Endothelial cell of umbilical vein (primary cell): ENCODE measurements around the gene ATP6V1E1. TPM values are rescaled to one million over a fixed set of nuclear protein-coding genes. Genes with fewer than 3 reads are reported as not detected.

ENCODE experiments used
- BruUV-seq: library from RNA; stranded (reverse); fragments of 400-500 nt; replicated peaks from 2 replicates; lab custom pipeline; 2021; lab: Mats Ljungman, UMichigan
- CTCF ChIA-PET: fragments of 300-600, 350-600 bp; sonication (Branson Sonifier 250); formaldehyde crosslinking; loops from one replicate; lab custom pipeline; 2021; ENCODE audit warnings: antibody characterized with exemption, inconsistent platforms; lab: Charles Lee
- POLR2A ChIA-PET: fragments of 300-600, 350-600 bp; sonication (Branson Sonifier 250); formaldehyde crosslinking; loops from one replicate; lab custom pipeline; 2021; ENCODE audit warnings: antibody characterized with exemption, inconsistent platforms; lab: Charles Lee
- DNase-seq: peaks from one replicate; pipeline ENCODE4 v3.0.0-alpha.2; 2011; ENCODE audit warnings: low read depth, low spot score
- FAIRE-seq: peaks from 2 replicates; lab custom pipeline; 2011; peaks lifted over from hg19 to GRCh38; lab: Jason Lieb, UNC
- H2AFZ ChIP-seq: 2 replicates; pipeline ENCODE4 v1.6.0; 2012; ENCODE audit warnings: low read depth, low read length, control low read depth, inconsistent platforms
- H3K27ac ChIP-seq: 2 replicates; pipeline ENCODE4 v1.5.1; 2011; ENCODE audit warnings: low read depth, mild to moderate bottlenecking, control low read depth, low read length, moderate library complexity; ENCODE audit not compliant: insufficient read depth
- H3K27me3 ChIP-seq, 2 experiments: 2 replicates each; pipeline versions ENCODE4 v1.6.0 to v1.6.1; 2011; ENCODE audit warnings: low read length in 2 of 2, mixed read lengths in 1 of 2; ENCODE audit not compliant: control insufficient read depth in 2 of 2, insufficient read depth in 2 of 2
- H3K36me3 ChIP-seq, 2 experiments: 2 replicates in 1 of 2; 3 replicates in 1 of 2; pipeline ENCODE4 v1.5.1; 2011; ENCODE audit warnings: low read length in 2 of 2, mild to moderate bottlenecking in 1 of 2, moderate library complexity in 1 of 2; ENCODE audit not compliant: control insufficient read depth in 2 of 2, insufficient read depth in 2 of 2; ENCODE audit errors: extremely low read depth in 1 of 2
- H3K4me1 ChIP-seq: 3 replicates; pipeline ENCODE4 v1.5.1; 2011; ENCODE audit warnings: mild to moderate bottlenecking, low read length; ENCODE audit not compliant: control insufficient read depth, insufficient read depth; ENCODE audit errors: extremely low read depth
- H3K4me2 ChIP-seq: 2 replicates; pipeline ENCODE4 v1.6.1; 2011; ENCODE audit warnings: low read length, control low read depth, mixed read lengths; ENCODE audit not compliant: insufficient read depth
- H3K4me3 ChIP-seq, 3 experiments: fragments of 200-600 bp in 1 of 3; sonication (generic), shearing (Covaris generic) in 1 of 3; replicated peaks in 1 of 3; 2 replicates each; pipeline ENCODE4 v1.5.1; 2011 to 2016; ENCODE audit warnings: control low read depth in 3 of 3, low read length in 3 of 3, mild to moderate bottlenecking in 2 of 3, inconsistent platforms in 1 of 3, low read depth in 1 of 3, moderate library complexity in 1 of 3; ENCODE audit not compliant: insufficient read depth in 1 of 3
- H3K79me2 ChIP-seq: 2 replicates; pipeline ENCODE4 v1.6.0; 2012; ENCODE audit warnings: low read length, inconsistent platforms; ENCODE audit not compliant: control insufficient read depth, insufficient read depth
- H3K9ac ChIP-seq: replicated peaks from 2 replicates; pipeline ENCODE3; 2011; ENCODE audit warnings: low read length, control low read depth; ENCODE audit not compliant: insufficient read depth; ENCODE audit errors: extremely low read depth
- H3K9me1 ChIP-seq: replicated peaks from 3 replicates; pipeline ENCODE4 v1.6.0; 2011; ENCODE audit warnings: mild to moderate bottlenecking, low read length; ENCODE audit not compliant: control insufficient read depth, insufficient read depth; ENCODE audit errors: extremely low read depth
- H3K9me3 ChIP-seq: replicated peaks from 2 replicates; pipeline ENCODE4 v1.5.1; 2012; ENCODE audit warnings: low read length, inconsistent platforms; ENCODE audit not compliant: control insufficient read depth, insufficient read depth
- H4K20me1 ChIP-seq: replicated peaks from 2 replicates; pipeline ENCODE3; 2011; ENCODE audit warnings: mild to moderate bottlenecking, low read length; ENCODE audit not compliant: control insufficient read depth, insufficient read depth; ENCODE audit errors: extremely low read depth
- EZH2 ChIP-seq: IDR thresholded peaks from 2 replicates; pipeline ENCODE4 v1.6.1; 2012; ENCODE audit warnings: borderline replicate concordance, low read depth, mild to moderate bottlenecking, moderate library complexity, low read length, inconsistent platforms; ENCODE audit not compliant: severe bottlenecking
- FOS ChIP-seq: IDR thresholded peaks from 2 replicates; pipeline ENCODE4 v1.6.1; 2011; ENCODE audit warnings: mild to moderate bottlenecking, low read length, moderate library complexity, borderline replicate concordance; ENCODE audit not compliant: insufficient read depth
- GATA2 ChIP-seq: IDR thresholded peaks from 2 replicates; pipeline ENCODE4 v1.7.0; 2011; ENCODE audit warnings: low read depth, mild to moderate bottlenecking, moderate library complexity, mixed read lengths, low read length; ENCODE audit not compliant: insufficient read length, insufficient read depth
- JUN ChIP-seq: IDR thresholded peaks from 2 replicates; pipeline ENCODE4 v1.6.1; 2011; ENCODE audit warnings: borderline replicate concordance, low read depth; ENCODE audit not compliant: insufficient read length, insufficient read depth
- MAX ChIP-seq: IDR thresholded peaks from 2 replicates; pipeline ENCODE4 v1.6.1; 2011; ENCODE audit not compliant: insufficient read depth, insufficient read length
- MYC ChIP-seq: IDR thresholded peaks from one replicate; pipeline ENCODE4 v1.6.1; 2011; ENCODE audit warnings: mild to moderate bottlenecking, low read depth, low read length
- POLR2A ChIP-seq: IDR thresholded peaks from 2 replicates; pipeline ENCODE4 v1.6.1; 2012; ENCODE audit warnings: low read depth, mild to moderate bottlenecking, control low read depth, low read length
- POLR2AphosphoS5 ChIP-seq: IDR thresholded peaks from 2 replicates; pipeline ENCODE4 v1.6.1; 2012; ENCODE audit warnings: low read depth, mild to moderate bottlenecking, control low read depth, low read length, moderate library complexity; ENCODE audit not compliant: insufficient read depth
- dilution Hi-C: fragments of 300-500 bp; cut with MboI; formaldehyde crosslinking; loops from one replicate; pipeline ENCODE4 v1.15.0; 2019; ENCODE audit warnings: low sequenced_read_pairs; ENCODE audit not compliant: extremely low pct_ligation_motif_present
- intact Hi-C: fragments of 100-400 bp; cut with micrococcal nuclease; formaldehyde crosslinking; loops from one replicate; pipeline ENCODE4 v1.10.0; 2022
- polyA plus RNA-seq, 4 experiments: library from polyadenylated mRNA; depleted of rRNA in 3 of 4; stranded (reverse) in 3 of 4; unstranded in 1 of 4; fragments of >200 nt; gene quantifications; 2 replicates each; pipeline versions ENCODE4 v1.2.1 to v1.2.3, GENCODE V29; 2011 to 2012; ENCODE audit warnings: missing spikeins in 1 of 4
- total RNA-seq: library from RNA; stranded (reverse); gene quantifications from 2 replicates; pipeline ENCODE4 v1.2.3, GENCODE V29; 2021
- TF ChIP-seq, protein P1 (sequence below), 2 donors: IDR thresholded peaks; 1 replicate in 1 of 2; 2 replicates in 1 of 2; pipeline ENCODE4 v1.5.1; 2011; ENCODE audit warnings: low read length in 2 of 2, mild to moderate bottlenecking in 2 of 2, moderate library complexity in 2 of 2, control low read depth in 1 of 2, inconsistent platforms in 1 of 2, low read depth in 1 of 2; ENCODE audit not compliant: insufficient read depth in 1 of 2; ENCODE audit errors: extremely low read depth in 1 of 2

ATP6V1E1 gene
- total and polyA plus RNA-seq, 2 donors (not counting 3 experiments of a cell fraction or from before 2014, with no cell fraction given): 95.2 to 113 TPM

DNA sequence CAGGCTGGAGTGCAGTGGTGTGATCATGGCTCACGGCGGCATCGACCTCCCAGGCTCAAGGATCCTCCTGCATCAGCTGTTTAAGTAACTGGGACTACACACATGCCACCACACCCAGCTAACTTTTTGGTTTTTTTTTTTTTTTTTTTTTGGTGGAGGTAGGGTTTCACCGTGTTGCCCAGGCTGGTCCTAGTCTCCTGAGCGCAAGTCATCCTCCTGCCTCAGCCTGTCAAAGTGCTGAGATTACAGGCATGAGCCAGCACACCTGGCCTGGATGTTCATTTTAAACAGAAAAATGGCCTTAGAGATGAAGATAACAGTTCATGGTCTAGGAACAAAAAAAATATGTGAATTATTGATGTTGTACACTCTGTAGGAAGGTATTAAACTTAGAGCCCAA, 78.9 kb downstream of the ATP6V1E1 start:
- no TSS peak for BruUV-seq
- no peaks in the 10 kb centered on the region for H3K9me1 ChIP-seq
- no peaks in the 10 kb centered on the region for H4K20me1 ChIP-seq
- ChIA-PET POLR2A (no interaction called here), CTCF (interaction anchor here (0.8 to 3.1 kb wide), 2 partner anchors 9 to 20 kb away, joined by 3 to 13 read pairs; no protein-coding TSS in a partner anchor)
- dilution Hi-C loops: no loop called here
- no peak overlapping the region for H3K4me3 ChIP-seq
- FAIRE-seq: no peak
- no peaks in the 10 kb centered on the region for H3K79me2 ChIP-seq
- no peaks in the 10 kb centered on the region for H3K9me3 ChIP-seq
- DNase-seq: no peak
- H3K4me1 ChIP-seq: no peaks in the 10 kb centered on the region
- no peak overlapping the region for H2AFZ ChIP-seq
- peaks cover 3% of the 10 kb centered on the region in 2 experiments for H3K27me3 ChIP-seq
- intact Hi-C loops: loop anchor here (10.0 kb wide), 1 partner anchor 155 kb away; no protein-coding TSS in a partner anchor
- no peak for TF ChIP-seq POLR2A
- TF ChIP-seq JUN: no peak
- TF ChIP-seq, protein P1, sequence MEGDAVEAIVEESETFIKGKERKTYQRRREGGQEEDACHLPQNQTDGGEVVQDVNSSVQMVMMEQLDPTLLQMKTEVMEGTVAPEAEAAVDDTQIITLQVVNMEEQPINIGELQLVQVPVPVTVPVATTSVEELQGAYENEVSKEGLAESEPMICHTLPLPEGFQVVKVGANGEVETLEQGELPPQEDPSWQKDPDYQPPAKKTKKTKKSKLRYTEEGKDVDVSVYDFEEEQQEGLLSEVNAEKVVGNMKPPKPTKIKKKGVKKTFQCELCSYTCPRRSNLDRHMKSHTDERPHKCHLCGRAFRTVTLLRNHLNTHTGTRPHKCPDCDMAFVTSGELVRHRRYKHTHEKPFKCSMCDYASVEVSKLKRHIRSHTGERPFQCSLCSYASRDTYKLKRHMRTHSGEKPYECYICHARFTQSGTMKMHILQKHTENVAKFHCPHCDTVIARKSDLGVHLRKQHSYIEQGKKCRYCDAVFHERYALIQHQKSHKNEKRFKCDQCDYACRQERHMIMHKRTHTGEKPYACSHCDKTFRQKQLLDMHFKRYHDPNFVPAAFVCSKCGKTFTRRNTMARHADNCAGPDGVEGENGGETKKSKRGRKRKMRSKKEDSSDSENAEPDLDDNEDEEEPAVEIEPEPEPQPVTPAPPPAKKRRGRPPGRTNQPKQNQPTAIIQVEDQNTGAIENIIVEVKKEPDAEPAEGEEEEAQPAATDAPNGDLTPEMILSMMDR (IDR thresholded peaks at IDR 0.05; ENCODE audit: extremely low read depth in 1 of 2, insufficient read depth in 1 of 2, low read depth in 1 of 2, low read length in 2 of 2): no peak
- no peak for TF ChIP-seq FOS
- no peak for TF ChIP-seq GATA2
- no peak for TF ChIP-seq MAX
- no peak for TF ChIP-seq MYC
- no peak for TF ChIP-seq POLR2AphosphoS5
- TF ChIP-seq EZH2: no peak
- H3K36me3 ChIP-seq: no peaks in the 10 kb centered on the region
- H3K4me2 ChIP-seq: no peak overlapping the region
- no peak overlapping the region for H3K9ac ChIP-seq
- no peak overlapping the region for H3K27ac ChIP-seq
